GM19035 (cell line): Measurements from ENCODE around the gene SAT1.

Experiments used
- ATAC-seq: cut with Tn5 transposase; IDR thresholded peaks from one replicate; pipeline ENCODE4 v1.9.1; 2021; ENCODE audit not compliant: unreplicated experiment

The SAT1 gene

DNA sequence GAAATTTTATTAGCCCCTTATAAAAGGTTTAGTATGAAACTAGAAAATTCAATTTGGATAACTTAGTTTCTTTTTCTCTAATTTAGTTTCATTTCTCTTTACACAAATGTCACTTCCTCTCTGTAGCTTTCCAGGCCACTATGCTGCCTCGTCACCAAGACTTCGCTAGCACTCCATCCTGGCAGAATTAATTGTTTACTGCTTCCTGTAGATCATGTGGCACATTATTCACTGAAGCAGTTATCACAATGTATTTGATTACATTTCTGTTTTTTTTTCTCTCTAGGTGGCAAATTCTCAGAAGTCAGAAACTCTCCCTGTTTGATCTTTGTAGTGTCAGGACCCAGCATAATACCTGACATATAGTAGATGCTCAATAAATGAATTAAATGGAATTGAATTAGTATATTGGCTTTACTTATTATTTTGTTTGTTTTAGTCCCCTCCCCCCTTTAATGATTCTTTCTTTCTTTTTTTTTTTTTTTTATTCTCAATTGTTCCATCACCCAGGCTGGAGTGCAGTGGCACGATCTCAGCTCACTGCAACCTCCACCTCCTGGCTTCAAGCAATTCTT, 9.3 kb upstream of the SAT1 start:
- ATAC-seq = peak; percentile 86

DNA sequence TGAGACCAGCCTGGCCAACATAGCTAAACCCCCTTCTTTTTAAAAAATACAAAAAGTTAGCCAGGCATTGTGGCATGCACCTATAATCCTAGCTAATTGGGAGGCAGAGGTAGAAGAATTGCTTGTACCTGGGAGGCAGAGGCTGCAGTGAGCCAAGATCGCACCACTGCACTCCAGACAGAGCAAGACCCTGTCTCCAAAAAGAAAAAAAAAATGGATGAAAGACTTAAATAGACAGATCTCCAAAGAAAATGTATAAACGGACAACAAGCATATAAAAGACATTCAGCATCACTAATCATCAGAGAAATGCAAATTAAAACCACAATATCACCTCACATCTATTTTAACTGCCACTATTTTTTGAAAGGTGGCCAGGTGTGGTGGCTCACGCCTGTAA, 6.6 kb upstream of the SAT1 start:
- no peak for ATAC-seq

DNA sequence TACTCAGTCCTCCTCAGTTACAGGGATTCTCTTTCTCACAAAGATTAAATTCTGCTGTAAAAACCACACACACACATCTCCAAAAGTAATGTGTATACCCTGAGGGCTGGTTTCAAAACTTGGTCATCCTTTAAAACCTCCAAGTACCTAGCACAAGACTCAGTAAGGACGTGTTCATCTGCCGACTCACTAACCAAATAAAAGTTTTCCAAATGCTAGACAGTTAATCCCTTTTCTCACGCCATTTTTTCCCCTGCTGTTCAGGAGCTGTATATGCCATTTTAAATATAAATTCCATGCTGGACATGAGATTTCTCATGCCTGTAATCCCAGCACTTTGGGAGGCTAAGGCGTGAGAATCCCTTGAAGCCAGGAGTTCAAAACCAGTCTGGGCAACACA, 3.9 kb upstream of the SAT1 start:
- no peak for ATAC-seq

DNA sequence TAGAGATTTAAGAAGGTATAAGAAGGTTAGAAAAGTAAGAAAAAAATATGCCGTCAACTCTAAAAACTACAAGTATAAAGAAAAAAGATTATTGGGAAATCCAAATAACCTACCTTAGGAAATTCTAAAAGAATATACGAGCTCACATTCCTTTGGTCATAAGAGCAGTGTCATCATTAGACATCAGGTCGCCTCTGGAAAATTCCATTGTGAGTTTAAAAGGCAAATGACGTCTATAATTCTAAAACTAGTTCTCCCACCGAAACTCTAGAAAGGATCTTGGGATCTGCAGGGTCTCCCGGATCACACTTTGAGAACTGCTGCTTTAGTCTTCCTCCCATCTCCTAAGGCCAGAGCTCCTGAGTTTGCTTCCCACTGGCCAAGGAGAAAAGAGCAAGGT, 518 bp upstream of the SAT1 start:
- ATAC-seq = no peak

DNA sequence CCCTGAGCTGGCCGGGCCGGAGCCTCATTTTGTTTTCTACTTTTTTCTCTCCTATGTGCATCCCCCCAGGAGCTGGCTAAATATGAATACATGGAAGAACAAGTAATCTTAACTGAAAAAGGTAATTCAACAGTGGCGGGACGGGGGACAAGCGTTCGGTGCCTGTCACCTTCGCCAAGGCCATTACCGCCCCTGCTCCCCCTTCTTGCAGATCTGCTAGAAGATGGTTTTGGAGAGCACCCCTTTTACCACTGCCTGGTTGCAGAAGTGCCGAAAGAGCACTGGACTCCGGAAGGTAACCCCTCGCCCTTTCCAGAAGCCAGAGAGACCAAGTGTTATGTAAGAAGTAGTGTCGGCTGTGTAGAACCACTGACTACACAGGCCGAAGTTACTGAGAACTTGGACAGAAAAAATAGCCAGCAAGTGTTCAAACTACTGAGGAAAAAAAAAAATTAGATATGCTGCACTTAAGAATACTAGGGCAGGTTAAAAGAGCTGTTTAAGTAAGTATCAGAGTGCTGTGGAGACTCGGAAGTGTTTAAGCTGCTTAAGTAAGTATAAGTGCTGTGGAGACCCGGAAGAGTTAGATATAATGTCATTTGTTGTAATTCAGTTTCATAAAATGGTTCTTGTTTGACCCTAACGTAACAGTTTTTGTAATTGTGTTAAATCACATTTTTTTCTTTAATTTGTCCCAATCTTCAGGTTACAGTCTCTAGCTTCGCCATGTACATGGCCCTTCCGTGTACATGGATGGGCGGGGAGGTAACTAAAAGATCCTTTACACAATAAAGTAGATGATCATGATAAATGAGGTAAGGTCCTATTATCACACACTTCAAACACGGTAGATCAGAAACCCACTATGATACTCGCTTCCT, 856 bp downstream of the SAT1 start:
- no peak for ATAC-seq

DNA sequence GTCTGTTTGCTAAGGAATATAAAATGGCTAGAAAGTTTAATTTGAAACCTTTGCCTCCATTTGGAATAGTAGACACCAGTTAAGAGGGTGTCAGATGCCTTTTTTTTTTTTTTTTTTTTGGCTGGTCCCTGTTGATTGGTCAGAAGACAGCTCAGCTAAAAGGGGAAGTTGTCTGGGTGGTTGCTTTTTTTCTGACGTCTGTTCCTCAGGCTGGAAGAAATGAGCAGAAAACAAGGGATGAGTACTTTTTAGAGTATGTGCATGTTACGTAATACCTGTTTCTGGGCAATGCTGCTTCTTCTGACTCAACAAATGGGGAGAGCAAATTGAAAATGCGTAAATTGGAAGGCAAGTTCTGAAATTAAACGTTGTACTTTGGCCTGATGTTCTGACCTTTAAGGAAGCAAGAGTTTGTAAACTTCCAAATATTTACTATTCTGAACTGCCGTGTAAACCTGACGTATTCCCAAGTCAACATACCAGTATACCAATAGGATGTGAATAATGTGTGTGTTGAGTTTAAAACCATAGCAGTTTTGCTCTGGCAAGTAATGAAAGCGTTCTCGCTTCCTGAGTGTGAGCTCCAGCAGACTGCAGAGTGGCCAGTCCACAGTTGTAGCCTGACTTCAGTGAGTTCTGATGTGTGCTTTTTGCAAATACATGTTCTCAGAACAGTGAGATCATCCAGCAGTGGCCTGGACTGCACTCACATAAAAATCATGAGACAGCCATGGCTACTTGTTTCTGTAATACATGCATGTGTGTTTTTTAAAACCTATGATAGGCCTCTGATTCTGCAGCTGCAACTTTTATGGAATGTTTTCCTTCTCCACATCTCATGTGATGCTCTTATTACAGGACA, 1.7 kb downstream of the SAT1 start:
- ATAC-seq = no peak

DNA sequence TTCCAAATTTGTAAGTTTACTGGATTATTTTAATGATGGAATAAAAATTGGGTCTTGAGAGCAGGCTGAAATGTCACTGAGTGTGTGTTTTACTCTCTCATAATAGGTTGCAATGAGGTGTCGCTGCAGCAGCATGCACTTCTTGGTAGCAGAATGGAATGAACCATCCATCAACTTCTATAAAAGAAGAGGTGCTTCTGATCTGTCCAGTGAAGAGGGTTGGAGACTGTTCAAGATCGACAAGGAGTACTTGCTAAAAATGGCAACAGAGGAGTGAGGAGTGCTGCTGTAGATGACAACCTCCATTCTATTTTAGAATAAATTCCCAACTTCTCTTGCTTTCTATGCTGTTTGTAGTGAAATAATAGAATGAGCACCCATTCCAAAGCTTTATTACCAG, 2.6 kb downstream of the SAT1 start:
- ATAC-seq = no peak

DNA sequence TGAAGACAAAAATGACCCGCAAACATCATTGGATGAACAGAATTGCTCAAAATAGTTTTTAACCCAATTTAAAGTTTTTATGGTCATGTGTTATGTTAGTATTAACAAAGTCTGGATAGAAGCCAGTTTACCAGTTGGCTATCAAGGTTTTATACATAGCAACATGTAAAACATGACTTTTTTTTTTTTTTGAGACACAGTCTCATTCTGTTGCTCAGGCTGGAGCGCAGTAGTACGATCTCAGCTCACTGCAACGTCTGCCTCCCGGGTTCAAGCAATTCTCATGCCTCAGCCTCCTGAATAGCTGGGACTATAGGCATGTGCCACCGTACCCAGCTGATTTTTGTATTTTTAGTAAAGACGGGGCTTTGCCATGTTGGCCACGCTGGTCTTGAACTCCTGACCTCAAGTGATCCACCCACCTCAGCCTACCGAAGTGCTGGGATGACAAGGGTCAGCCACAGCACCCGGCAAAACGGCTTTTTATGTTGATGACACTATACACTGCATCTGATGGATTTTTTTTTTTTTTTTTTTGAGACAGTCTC, 3.4 kb downstream of the SAT1 start:
- ATAC-seq = no peak

DNA sequence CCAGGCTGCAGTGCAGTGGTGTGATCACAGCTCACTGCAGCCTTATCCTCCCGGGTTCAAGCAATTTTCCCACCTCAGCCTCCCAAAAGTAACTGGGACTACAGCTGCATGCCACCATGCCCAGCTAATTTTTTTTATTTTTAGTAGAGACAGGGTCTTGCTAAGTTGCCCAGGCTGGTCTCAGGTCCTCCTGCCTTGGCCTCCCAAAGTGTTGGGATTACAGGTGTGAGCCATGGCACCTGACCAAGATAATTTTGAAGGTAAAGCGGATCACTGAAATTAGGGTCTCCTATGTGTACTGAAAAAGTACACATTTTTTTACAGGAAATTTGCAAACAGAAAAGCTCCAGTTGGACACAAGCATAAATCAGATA, 4.8 kb downstream of the SAT1 start:
- no peak for ATAC-seq

DNA sequence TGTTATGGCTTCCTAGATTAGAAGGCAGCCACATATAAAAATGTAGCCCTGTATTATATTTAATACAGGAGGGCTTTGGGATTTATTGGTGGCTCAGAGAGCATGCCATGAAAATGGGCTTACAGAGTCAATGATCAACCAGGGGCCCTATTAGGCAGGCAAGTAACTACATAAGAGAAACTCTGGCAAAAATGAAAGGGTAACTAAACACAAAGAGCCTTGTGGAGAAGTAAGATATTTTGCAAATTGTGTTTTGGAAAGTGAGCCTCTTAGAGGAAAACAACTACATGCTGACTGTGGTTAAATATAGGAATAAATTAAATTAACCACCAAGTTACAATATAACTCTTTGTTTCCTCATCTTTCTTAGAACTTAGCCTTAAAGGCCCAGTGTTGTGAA, 5.5 kb downstream of the SAT1 start:
- ATAC-seq = no peak

DNA sequence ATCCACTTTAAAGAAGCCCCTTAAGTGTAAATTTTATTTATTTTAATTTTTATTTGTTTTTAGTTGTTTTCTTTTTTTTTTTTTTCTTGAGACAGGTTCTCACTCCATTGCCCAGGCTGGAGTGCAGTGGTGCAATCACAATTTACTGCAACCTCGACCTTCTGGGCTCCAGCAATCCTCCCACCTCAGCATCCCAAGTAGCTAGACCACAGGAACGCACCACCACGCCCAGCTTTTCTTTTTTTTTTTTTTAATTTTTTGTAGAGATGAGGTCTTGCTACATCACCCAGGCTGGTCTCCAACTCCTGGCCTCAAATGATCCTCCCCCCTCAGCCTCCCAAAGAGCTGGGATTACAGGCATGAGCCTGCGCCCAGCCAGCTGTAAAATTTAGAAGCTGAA, 6.0 kb downstream of the SAT1 start:
- ATAC-seq = no peak

DNA sequence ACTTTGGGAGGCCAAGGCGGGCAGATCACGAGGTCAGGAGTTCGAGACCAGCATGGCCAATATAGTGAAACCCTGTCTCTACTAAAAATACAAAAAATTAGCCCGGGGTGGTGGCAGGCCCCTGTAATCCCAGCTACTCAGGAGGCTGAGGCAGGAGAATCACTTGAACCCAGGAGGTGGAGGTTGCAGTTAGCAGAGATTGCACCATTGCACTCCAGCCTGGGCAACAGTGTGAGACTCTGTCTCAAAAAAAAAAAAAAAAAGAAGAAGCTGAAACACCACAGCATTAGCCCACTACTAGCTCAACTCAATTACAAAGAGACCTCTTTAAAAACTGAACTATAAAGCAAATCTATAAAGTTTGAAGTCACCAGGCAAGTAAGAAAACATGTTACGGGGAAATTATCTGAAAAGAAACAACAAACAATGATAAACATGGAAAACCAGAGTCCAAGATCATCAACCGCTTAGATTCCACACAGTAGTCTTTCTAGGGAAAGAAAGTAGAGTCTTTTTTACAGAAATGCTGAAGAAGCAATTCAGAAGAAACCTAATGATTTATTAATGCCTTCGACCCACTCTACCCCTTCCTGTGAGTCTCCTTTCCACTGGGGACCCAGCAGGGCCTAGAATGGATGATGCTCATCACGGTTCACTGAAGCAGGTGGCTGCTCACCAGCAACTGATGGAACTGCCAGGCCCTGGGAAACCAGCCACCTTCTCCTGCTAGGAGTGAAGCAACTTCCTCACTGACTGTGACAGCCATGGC, 6.6 kb downstream of the SAT1 start:
- no peak for ATAC-seq

DNA sequence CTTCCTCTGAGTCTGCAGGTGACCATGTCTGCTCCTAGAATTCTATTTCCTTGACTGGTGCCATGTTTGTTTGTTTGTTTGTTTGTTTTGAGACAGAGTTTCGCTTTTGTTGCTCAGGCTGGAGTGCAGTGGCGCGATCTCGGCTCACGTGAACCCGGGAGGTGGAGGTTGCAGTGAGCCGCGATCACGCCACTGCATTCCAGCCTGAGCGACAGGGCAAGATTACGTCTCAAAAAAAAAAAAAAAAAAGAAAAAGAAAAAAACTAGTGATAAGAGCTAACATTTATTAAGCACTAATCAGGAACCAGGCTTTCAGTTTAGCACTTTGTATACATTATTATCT, 7.2 kb downstream of the SAT1 start:
- no peak for ATAC-seq

DNA sequence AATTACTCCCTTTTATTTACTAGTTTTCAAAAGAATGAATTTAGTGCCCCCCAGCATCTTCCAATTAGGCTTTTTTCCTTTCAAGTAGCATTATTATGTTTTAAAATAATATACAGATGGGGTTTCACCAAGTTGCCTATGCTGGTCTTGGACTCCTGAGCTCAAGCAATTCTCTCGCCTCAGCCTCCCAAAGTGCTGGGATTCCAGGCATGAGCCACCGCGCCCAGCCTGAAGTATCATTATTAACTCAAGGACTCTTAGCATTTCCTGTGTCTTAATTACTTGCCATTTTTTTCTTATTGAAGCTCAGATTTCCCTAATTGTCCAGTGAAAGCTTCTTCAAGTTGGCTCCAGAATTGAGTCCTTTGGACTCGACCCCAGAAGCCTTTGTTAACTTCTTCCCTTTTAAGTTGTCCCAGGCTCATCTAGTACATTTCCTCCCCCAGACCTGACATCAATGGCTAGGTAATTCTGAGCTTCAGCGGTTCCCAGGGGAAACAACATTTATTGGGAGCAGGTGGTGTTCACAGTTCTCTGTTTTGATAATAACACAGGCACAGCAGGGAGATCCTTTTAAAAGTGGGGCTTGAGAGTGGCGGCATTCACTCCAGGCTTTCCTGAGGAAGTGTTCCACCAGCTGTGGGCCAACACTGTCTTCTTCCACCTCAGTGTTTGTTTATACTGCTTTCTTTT, 10.0 kb downstream of the SAT1 start:
- ATAC-seq = no peak

DNA sequence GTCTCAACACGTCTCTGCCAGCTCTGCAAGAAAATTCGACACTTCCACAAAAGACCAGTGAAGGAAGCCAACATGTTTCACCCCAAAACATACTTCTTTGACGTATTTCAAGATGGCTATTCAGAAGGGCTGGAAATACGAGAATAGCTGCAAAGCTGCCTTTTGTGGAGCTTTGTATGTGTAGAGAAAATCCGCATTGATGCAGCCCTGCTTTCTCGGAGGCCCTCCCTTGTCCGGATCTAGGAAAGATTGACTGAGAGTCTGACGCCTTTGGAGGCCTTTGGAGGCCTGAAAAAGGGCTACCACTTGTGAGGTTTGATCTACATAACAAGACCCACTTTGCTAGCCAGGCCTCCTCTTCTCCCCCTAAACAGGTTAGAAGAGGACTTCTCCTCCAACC, 12.2 kb downstream of the SAT1 start:
- ATAC-seq = no peak

DNA sequence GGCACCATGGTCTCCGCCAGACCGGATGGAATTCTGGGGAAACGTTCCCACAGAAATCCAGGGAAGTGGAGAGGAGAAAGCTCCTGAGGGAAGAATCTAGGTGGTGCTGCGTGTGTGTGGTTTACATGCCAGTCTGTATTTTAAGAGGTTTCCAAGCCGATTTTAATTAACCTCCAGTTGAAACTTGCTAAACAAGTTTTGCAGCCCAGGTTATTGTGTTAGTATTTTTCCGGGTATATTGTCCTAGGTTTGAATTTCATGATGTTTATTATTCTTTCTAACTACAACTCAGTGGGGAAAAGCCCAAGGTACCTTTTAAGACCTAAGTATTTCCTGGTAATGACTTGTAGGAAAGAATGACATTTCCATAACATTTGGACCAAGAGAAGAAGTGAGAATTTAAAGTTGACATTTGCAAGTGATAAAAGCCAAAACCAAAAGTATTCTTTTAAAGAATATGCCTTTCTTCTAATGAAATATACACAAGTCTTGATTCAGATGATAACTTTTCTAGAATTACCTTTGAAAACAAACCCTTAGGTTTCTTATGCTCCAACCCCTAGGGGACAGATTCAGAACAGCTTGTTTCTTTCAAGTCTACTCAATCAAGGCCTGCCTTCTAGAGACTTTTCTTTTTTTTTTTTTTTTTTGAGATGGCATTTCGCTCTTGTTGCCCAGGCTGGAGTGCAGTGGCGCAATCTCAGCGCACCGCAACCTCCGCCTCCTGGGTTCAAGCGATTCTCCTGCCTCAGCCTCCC, 14.6 kb downstream of the SAT1 start:
- no peak for ATAC-seq

DNA sequence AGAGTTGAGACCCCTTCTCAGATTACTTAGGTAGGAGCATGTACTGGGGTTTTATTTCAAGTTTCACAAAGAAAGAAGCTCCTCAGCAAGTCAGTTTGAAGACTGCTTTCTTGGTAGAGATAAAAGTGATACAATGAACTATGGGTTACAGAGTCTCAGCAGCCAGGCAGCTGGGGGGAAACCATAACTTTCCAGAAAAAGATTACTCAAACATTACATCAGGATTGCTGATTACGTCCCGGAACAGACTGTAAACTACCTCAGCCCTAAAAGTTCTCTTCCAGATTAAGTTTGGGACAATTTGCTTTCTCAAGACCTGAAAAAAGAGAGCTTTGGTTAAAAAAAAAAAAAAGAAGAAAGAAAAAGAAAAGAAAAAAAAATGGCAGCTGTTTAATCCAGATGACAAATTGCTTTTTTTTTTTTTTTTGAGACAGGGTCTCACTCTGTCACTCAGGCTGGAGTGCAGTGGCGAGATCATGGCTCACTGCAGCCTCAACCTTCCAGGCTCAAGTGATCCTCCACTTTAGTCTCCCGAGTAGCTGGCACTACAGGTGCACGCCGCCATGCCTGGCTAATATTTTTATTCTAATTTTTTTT, 16.6 kb downstream of the SAT1 start:
- ATAC-seq = no peak

DNA sequence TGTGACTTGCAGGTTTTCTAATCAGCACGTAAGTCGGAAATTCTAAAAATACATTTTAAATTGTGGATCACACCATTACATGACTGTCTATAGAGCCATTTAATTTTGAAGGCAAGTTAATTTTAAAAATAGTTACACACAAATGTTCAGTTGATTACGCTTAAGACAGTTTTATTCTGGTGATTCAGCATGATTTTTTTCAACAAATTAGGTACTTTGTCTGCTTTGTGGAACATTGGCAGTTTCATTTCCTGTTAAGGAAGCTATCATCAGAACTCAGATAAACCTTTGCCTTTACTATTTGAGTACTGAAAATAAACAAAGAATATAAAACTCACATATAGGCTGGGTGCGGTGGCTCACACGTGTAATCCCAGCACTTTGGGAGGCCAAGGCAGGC, 19.5 kb downstream of the SAT1 start:
- no peak for ATAC-seq

DNA sequence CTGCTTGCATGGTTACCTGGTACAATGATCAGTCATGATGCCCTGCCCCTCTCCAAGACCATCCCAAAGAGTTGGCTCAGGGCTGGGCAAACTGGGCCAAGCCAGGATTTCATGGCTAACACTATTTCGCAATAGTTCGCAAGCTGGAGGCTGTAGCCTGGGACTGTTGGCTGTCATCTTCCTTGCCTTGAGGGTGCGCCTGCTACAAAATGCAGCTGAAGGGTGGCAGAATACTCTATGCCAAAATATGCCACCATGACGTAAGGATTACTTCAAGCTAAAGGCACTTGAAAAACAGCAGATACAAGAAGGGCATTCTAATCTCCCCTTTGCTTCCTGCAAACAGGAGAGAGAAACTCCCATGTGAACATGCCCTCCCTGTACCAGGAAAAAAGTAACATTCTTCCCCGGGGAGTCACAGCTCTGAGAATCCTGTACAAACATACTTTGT, 21.0 kb downstream of the SAT1 start:
- ATAC-seq = no peak
